Mucosa of descending colon (tissue), 3 donors: ENCODE results near the gene TBC1D19. TPM values are rescaled to one million over a fixed set of nuclear protein-coding genes. Genes with fewer than 3 reads are reported as not detected.
"Not testable (repeated sequence)": the region's sequence is repeated elsewhere in the genome, so short reads cannot be mapped to it uniquely, and the experiment has no call there.

Experiments used
- ATAC-seq: fragments of 200-7000 bp; cut with Tn5 transposase; one replicate; pipeline ENCODE4 v1.9.1; 2020; ENCODE audit warnings: mild to moderate bottlenecking, moderate library complexity
- DNase-seq, 3 donors: peaks; one replicate each; pipeline ENCODE4 v3.0.0-alpha.2; 2020
- H3K36me3 ChIP-seq: fragments of 200-600 bp; one replicate; pipeline ENCODE4 v1.8.0; 2021; ENCODE audit warnings: low read depth, mild to moderate bottlenecking
- H3K4me1 ChIP-seq: fragments of 200-600 bp; one replicate; pipeline ENCODE4 v1.8.0; 2021; ENCODE audit warnings: low read depth, mild to moderate bottlenecking
- H3K4me3 ChIP-seq: fragments of 200-600 bp; one replicate; pipeline ENCODE4 v1.8.0; 2021; ENCODE audit warnings: mild to moderate bottlenecking
- H3K9me3 ChIP-seq: fragments of 200-600 bp; one replicate; pipeline ENCODE4 v1.8.0; 2021; ENCODE audit warnings: mild to moderate bottlenecking
- CTCF ChIP-seq: fragments of 200-600 bp; IDR thresholded peaks from one replicate; pipeline ENCODE4 v1.8.0; 2022; ENCODE audit warnings: antibody characterized with exemption, mild to moderate bottlenecking
- intact Hi-C, 2 donors: fragments of 100-400 bp; cut with DNase I in 1 of 2; cut with micrococcal nuclease in 1 of 2; formaldehyde crosslinking; loops; one replicate each; pipeline versions ENCODE4 v1.11.0 to v1.11.1; 2022; cut with DNase I, micrococcal nuclease
- total RNA-seq, 3 donors: library from RNA; stranded (reverse); fragmentation: NEBNext Ultra II Directional in 2 of 3; extraction: Animal tissue kit (Norgen Biotek cat#: 25700) in 2 of 3; gene quantifications; one replicate each; pipeline versions ENCODE4 v1.2.1 to v1.2.4, GENCODE V29; 2021 to 2023
- donor health status: DM: no; HTN: no; CAD: no; lungs with moderate emphysema.
- donor health status: DM: no; HTN: no; CAD: no.
- donor health status: DM: no; HTN: yes; CAD: no.

TBC1D19 gene
- total RNA-seq, 3 donors from 2014 or later, result 3.7 to 11.6 (median 6.8) TPM

GRCh38 chr4:26574563-26574962, 9.3 kb upstream of the TBC1D19 start:
- Histone ChIP-seq H3K4me3 (no peak overlapping the region), H3K36me3 (no peaks in the 10 kb centered on the region), H3K4me1 (no peaks in the 10 kb centered on the region), H3K9me3 (no peaks in the 10 kb centered on the region)
- DNase-seq (no peak), ATAC-seq (no peak)
- intact Hi-C loops, result no loop called here
- no peak for TF ChIP-seq CTCF

DNA sequence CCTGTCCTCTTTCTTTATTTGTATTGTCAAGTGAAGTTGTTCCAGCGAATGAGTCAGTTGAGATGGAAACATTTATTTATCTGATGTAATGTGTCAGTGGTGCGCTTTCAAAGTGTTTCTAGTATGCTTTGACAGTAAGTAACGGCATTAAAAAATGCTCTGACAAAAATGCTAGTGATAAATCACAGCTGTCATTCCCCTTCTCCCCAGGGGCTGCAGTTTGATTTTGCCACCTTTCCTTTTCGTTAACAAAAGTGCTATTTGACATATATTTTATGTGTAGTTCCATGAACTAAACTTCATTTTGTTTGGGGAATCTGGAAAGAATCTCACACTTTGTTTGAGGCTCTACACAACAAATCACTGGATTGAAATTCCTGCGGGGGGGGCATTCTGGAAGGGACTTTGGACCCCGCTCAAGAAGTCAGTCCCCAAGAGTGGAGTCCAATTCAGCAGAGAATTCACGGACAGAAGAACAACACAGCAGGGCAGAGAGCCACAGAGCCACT, 7.6 kb upstream of the TBC1D19 start:
- H3K4me3 ChIP-seq, result no peak overlapping the region
- DNase-seq, result no peak
- no peak for TF ChIP-seq CTCF
- H3K36me3 ChIP-seq, result no peaks in the 10 kb centered on the region
- no peaks in the 10 kb centered on the region for H3K4me1 ChIP-seq
- intact Hi-C loops, result no loop called here
- no peak for ATAC-seq
- no peaks in the 10 kb centered on the region for H3K9me3 ChIP-seq

DNA sequence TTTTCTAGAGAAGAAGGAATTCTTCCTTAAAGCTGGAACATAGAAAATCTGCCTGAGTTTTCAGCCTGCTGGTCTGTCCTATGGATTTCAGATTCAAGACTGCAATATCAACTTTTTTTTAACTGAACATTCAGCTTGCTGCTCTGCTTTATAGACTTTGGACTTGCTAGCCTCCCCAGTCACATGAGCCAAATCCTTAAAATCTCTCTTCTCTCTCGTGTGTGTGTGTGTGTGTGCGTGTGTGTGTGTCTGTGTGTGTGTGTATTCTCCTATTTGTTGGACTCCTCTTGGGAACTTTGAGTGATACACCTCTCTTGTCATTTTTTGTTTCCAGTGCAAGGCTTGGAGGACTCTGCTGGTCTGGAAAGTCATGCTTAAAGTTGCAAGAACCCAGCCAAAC, 6.8 kb upstream of the TBC1D19 start:
- Histone ChIP-seq H3K4me3 (no peak overlapping the region), H3K9me3 (no peaks in the 10 kb centered on the region), H3K4me1 (no peaks in the 10 kb centered on the region), H3K36me3 (no peaks in the 10 kb centered on the region)
- DNase-seq, result no peak
- no peak for ATAC-seq
- intact Hi-C loops, result no loop called here
- TF ChIP-seq CTCF, result no peak

GRCh38 chr4:26579169-26579568, 4.7 kb upstream of the TBC1D19 start:
- no peaks in the 10 kb centered on the region for H3K9me3 ChIP-seq
- no peaks in the 10 kb centered on the region for H3K4me1 ChIP-seq
- intact Hi-C loops, result no loop called here
- no peaks in the 10 kb centered on the region for H3K36me3 ChIP-seq
- no peak overlapping the region for H3K4me3 ChIP-seq
- TF ChIP-seq CTCF, result no peak
- no peak for ATAC-seq
- DNase-seq, result no peak

DNA sequence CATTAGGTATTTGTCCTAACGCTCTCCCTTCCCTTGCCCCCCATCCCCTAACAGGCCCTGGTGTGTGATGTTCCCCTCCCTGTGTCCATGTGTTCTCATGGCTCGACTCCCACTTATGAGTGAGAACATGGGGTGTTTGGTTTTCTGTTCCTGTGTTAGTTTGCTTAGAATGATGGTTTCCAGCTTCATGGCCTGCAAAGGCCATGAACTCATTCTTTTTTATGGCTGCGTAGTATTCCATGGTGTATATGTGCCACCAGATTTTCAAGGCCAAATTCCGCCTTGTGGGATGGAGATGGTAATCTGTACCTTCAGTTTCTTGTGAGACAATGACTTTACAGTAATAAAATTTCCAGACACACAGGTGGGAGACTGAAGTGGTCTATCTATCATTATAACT, 2.5 kb upstream of the TBC1D19 start:
- not testable (repeated sequence) for DNase-seq, H3K4me3 ChIP-seq, H3K9me3 ChIP-seq, H3K4me1 ChIP-seq, ATAC-seq, H3K36me3 ChIP-seq
- intact Hi-C loops, result loop anchor here in 1 of 2 donors (10.0 kb wide), 1 partner anchor 127 kb away; no protein-coding TSS in a partner anchor

GRCh38 chr4:26583538-26583864, 383 bp upstream of the TBC1D19 start:
- H3K4me1 ChIP-seq, result peaks cover 5% of the 10 kb centered on the region
- H3K9me3 ChIP-seq, result no peaks in the 10 kb centered on the region
- peak overlapping the region; percentile 29 for H3K4me3 ChIP-seq
- TF ChIP-seq CTCF, result no peak
- intact Hi-C loops, result loop anchor here in 1 of 2 donors (10.0 kb wide), 1 partner anchor 129 kb away; no protein-coding TSS in a partner anchor
- no peaks in the 10 kb centered on the region for H3K36me3 ChIP-seq
- ATAC-seq, result peak; percentile 84
- DNase-seq, result no peak
